HepG2 (cell line): Measurements from ENCODE around the gene AADACL4. TPM values are rescaled to one million over a fixed set of nuclear protein-coding genes. Genes with fewer than 3 reads are reported as not detected.

Experiments used
- AFF4 ChIP-seq: sonication (generic); formaldehyde crosslinking; IDR thresholded peaks from 2 replicates; pipeline ENCODE4 v1.4.0; 2020; ENCODE audit warnings: missing genetic modification reagents
- ASH2L ChIP-seq: fragments of 300-600, 200-600 bp; sonication (generic); IDR thresholded peaks from 2 replicates; pipeline ENCODE4 v1.7.0; 2017; ENCODE audit warnings: low read depth, mild to moderate bottlenecking, moderate library complexity, mixed read lengths, low read length; ENCODE audit not compliant: insufficient read length
- EHMT2 ChIP-seq: fragments of 200-600 bp; sonication (generic); IDR thresholded peaks from 2 replicates; pipeline ENCODE4 v1.7.0; 2017; ENCODE audit warnings: antibody characterized with exemption, low read depth, low read length, borderline replicate concordance
- KMT2B ChIP-seq: IDR thresholded peaks from 2 replicates; pipeline ENCODE4 v1.6.1; 2016; ENCODE audit warnings: missing genetic modification reagents, missing compliant biosample characterization
- PHF5A ChIP-seq: IDR thresholded peaks from one replicate; pipeline ENCODE4 v1.6.1; 2018; ENCODE audit warnings: low read depth, missing genetic modification reagents; ENCODE audit not compliant: unreplicated experiment
- SETDB1 ChIP-seq: sonication (generic); formaldehyde crosslinking; IDR thresholded peaks from 2 replicates; pipeline ENCODE4 v1.5.1; 2020; ENCODE audit warnings: missing genetic modification reagents, mild to moderate bottlenecking, borderline replicate concordance
- ZBTB38 ChIP-seq: sonication (generic); formaldehyde crosslinking; IDR thresholded peaks from 2 replicates; pipeline ENCODE4 v1.5.1; 2020; ENCODE audit warnings: mild to moderate bottlenecking, missing genetic modification reagents
- ZC3H13 ChIP-seq: sonication (generic); formaldehyde crosslinking; IDR thresholded peaks from 2 replicates; pipeline ENCODE4 v1.8.1; 2023; ENCODE audit warnings: mild to moderate bottlenecking, missing genetic modification reagents, moderate library complexity
- ZNF496 ChIP-seq: sonication (generic); formaldehyde crosslinking; IDR thresholded peaks from 2 replicates; pipeline ENCODE4 v1.8.1; 2023; ENCODE audit warnings: mild to moderate bottlenecking, moderate library complexity, missing genetic modification reagents; ENCODE audit not compliant: insufficient replicate concordance
- ZNF609 ChIP-seq: sonication (generic); formaldehyde crosslinking; IDR thresholded peaks from 2 replicates; pipeline ENCODE4 v1.4.0; 2020; ENCODE audit warnings: mild to moderate bottlenecking, missing genetic modification reagents, borderline replicate concordance
- ZNF615 ChIP-seq: sonication (generic); formaldehyde crosslinking; IDR thresholded peaks from 2 replicates; pipeline ENCODE4 v1.5.0; 2020; ENCODE audit warnings: mild to moderate bottlenecking, missing genetic modification reagents, borderline replicate concordance
- ZNF713 ChIP-seq: sonication (generic); formaldehyde crosslinking; IDR thresholded peaks from 2 replicates; pipeline ENCODE4 v1.4.0; 2020; ENCODE audit warnings: mild to moderate bottlenecking, missing genetic modification reagents
- ZNF788 ChIP-seq: sonication (generic); formaldehyde crosslinking; IDR thresholded peaks from 2 replicates; pipeline ENCODE4 v1.5.0; 2020; ENCODE audit warnings: mild to moderate bottlenecking, missing genetic modification reagents, borderline replicate concordance
- ZSCAN30 ChIP-seq: sonication (generic); formaldehyde crosslinking; IDR thresholded peaks from 2 replicates; pipeline ENCODE4 v1.5.0; 2020; ENCODE audit warnings: mild to moderate bottlenecking, missing genetic modification reagents
- polyA plus RNA-seq, 8 experiments: library from polyadenylated mRNA; depleted of rRNA in 3 of 8; stranded (reverse) in 7 of 8; unstranded in 1 of 8; fragments of >200 nt; fragmentation: Illumina TruSeq in 4 of 8; extraction: Trizol in 4 of 8; gene quantifications; 2 replicates each; pipeline versions ENCODE4 v1.2.1 to v1.2.3, GENCODE V29; 2011 to 2016; ENCODE audit warnings: low read depth in 4 of 8, missing spikeins in 1 of 8, mixed read lengths in 1 of 8; ENCODE audit not compliant: insufficient read depth in 1 of 8
- total RNA-seq, 5 experiments: library from RNA; depleted of rRNA; stranded (reverse); fragments of >200 nt; fragmentation: Illumina TruSeq; extraction: Trizol; gene quantifications; 2 replicates each; pipeline ENCODE4 v1.2.3, GENCODE V29; 2016; ENCODE audit warnings: low read depth in 1 of 5
- TF ChIP-seq, protein P1 (sequence below): sonication (generic); formaldehyde crosslinking; IDR thresholded peaks from 2 replicates; pipeline ENCODE4 v1.8.1; 2023; ENCODE audit warnings: mild to moderate bottlenecking, inconsistent platforms, moderate library complexity, missing genetic modification reagents, borderline replicate concordance
- TF ChIP-seq, protein P2 (sequence below): sonication (generic); formaldehyde crosslinking; IDR thresholded peaks from 2 replicates; pipeline ENCODE4 v1.4.0; 2020; ENCODE audit warnings: missing genetic modification reagents, mild to moderate bottlenecking, borderline replicate concordance

AADACL4 gene
- total and polyA plus RNA-seq, 2 of the 13 experiments (the other 11 are each of a cell fraction or from before 2014, with no cell fraction given) = not detected

- TF ChIP-seq ASH2L = no peak
- TF ChIP-seq ZNF496 (CRISPR knock-in tag) = no peak
- no peak for TF ChIP-seq EHMT2
- no peak for TF ChIP-seq ZC3H13 (CRISPR knock-in tag)
- TF ChIP-seq ZSCAN30 (CRISPR knock-in tag) = no peak
- no peak for TF ChIP-seq ZBTB38
- TF ChIP-seq, protein P1, sequence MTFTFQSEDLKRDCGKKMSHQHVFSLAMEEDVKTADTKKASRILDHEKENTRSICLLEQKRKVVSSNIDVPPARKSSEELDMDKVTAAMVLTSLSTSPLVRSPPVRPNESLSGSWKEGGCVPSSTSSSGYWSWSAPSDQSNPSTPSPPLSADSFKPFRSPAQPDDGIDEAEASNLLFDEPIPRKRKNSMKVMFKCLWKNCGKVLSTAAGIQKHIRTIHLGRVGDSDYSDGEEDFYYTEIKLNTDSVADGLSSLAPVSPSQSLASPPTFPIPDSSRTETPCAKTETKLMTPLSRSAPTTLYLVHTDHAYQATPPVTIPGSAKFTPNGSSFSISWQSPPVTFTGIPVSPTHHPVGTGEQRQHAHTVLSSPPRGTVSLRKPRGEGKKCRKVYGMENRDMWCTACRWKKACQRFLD (CRISPR knock-in tag) = no peak
- TF ChIP-seq ZNF788 (CRISPR knock-in tag) = no peak
- TF ChIP-seq ZNF615 (CRISPR knock-in tag) = no peak
- no peak; the same call in 1 of the 2 replicates for TF ChIP-seq AFF4 (CRISPR knock-in tag)
- no peak for TF ChIP-seq SETDB1
- no peak for TF ChIP-seq ZNF609 (CRISPR knock-in tag)
- no peak for TF ChIP-seq ZNF713
- TF ChIP-seq, protein P2, sequence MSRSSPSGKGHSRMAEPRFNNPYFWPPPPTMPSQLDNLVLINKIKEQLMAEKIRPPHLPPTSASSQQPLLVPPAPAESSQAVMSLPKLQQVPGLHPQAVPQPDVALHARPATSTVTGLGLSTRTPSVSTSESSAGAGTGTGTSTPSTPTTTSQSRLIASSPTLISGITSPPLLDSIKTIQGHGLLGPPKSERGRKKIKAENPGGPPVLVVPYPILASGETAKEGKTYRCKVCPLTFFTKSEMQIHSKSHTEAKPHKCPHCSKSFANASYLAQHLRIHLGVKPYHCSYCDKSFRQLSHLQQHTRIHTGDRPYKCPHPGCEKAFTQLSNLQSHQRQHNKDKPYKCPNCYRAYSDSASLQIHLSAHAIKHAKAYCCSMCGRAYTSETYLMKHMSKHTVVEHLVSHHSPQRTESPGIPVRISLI (CRISPR knock-in tag) = no peak
- no peak for TF ChIP-seq KMT2B (CRISPR knock-in tag)
- no peak for TF ChIP-seq PHF5A (CRISPR knock-in tag)
These were observed 35.5 kb upstream of the AADACL4 start (continued) for GRCh38 chr1:12608311-12608957.
